Activated naive CD8-positive, alpha-beta T cell (primary cell): Measurements from ENCODE around the gene STRADA.

ENCODE experiments used
- H3K27ac Mint-ChIP-seq: one replicate; pipeline ENCODE4 v1.8.0; 2021; ENCODE audit warnings: mixed read lengths
- H3K27me3 Mint-ChIP-seq: one replicate; pipeline ENCODE4 v1.8.0; 2021; ENCODE audit warnings: mixed read lengths
- H3K36me3 Mint-ChIP-seq: one replicate; pipeline ENCODE4 v1.8.0; 2021; ENCODE audit warnings: mixed read lengths
- H3K4me1 Mint-ChIP-seq: one replicate; pipeline ENCODE4 v1.8.0; 2021; ENCODE audit warnings: low read depth, mixed read lengths
- H3K4me3 Mint-ChIP-seq: one replicate; pipeline ENCODE4 v1.8.0; 2021; ENCODE audit warnings: mild to moderate bottlenecking, mixed read lengths
- H3K9me3 Mint-ChIP-seq: one replicate; pipeline ENCODE4 v1.8.0; 2021; ENCODE audit warnings: low read depth, mixed read lengths

The STRADA gene

GRCh38 chr17:63659850-63660249 is 81.7 kb downstream of the STRADA start:
- H3K9me3 Mint-ChIP-seq: no peaks in the 10 kb centered on the region
- no peak overlapping the region for H3K27ac Mint-ChIP-seq
- H3K27me3 Mint-ChIP-seq: no peaks in the 10 kb centered on the region
- H3K36me3 Mint-ChIP-seq: peaks cover 4% of the 10 kb centered on the region
- no peak overlapping the region for H3K4me3 Mint-ChIP-seq
- H3K4me1 Mint-ChIP-seq: peaks cover 2% of the 10 kb centered on the region

GRCh38 chr17:63658366-63658765 is 83.2 kb downstream of the STRADA start:
- no peaks in the 10 kb centered on the region for H3K27me3 Mint-ChIP-seq
- no peak overlapping the region for H3K27ac Mint-ChIP-seq
- no peaks in the 10 kb centered on the region for H3K4me1 Mint-ChIP-seq
- H3K9me3 Mint-ChIP-seq: no peaks in the 10 kb centered on the region
- H3K4me3 Mint-ChIP-seq: no peak overlapping the region
- H3K36me3 Mint-ChIP-seq: peaks cover 4% of the 10 kb centered on the region

- Mint-ChIP-seq H3K27ac (no peak overlapping the region), H3K4me3 (no peak overlapping the region), H3K36me3 (peaks cover 4% of the 10 kb centered on the region), H3K27me3 (no peaks in the 10 kb centered on the region), H3K9me3 (no peaks in the 10 kb centered on the region), H3K4me1 (no peaks in the 10 kb centered on the region)
Measured at GRCh38 chr17:63657786-63658185, 83.8 kb downstream of the STRADA start.

GRCh38 chr17:63653050-63653449 is 88.5 kb downstream of the STRADA start:
- H3K27ac Mint-ChIP-seq: peak overlapping the region; percentile 41
- H3K27me3 Mint-ChIP-seq: no peaks in the 10 kb centered on the region
- H3K4me3 Mint-ChIP-seq: no peak overlapping the region
- peaks cover 6% of the 10 kb centered on the region for H3K36me3 Mint-ChIP-seq
- H3K4me1 Mint-ChIP-seq: peaks cover 8% of the 10 kb centered on the region
- no peaks in the 10 kb centered on the region for H3K9me3 Mint-ChIP-seq
